GM18867 (cell line): ENCODE data around the gene TWF2.

Experiments used
- ATAC-seq: cut with Tn5 transposase; IDR thresholded peaks from one replicate; pipeline ENCODE4 v1.9.1; 2021; ENCODE audit warnings: mild to moderate bottlenecking, moderate library complexity; ENCODE audit not compliant: unreplicated experiment

Gene TWF2

DNA sequence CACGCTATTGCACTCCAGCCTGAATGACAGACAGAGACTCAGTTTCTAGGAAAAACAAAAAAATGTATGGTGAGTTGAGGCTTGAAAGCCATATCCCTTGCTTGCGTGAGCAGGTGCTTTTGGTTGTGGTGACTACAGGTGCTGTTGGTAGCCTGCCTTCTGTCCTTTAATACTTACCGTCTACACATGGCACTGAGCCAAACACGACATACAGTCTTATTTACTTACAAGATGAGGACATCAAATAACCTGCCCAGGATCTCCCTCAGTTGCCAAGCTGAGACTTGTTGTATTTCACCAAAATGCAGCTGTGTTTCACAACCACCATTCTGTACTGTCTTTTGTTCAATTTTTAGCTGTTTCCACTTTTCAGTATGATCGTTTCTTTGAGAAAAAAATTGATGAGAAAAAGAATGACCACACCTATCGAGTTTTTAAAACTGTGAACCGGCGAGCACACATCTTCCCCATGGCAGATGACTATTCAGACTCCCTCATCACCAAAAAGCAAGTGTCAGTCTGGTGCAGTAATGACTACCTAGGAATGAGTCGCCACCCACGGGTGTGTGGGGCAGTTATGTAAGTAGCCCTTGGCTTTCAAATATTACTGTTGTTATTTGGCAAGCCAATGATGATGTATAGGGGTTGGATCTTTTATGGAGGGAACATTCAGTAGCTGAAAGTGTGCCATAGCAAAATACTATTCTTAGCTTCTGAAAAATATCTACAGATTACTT is 34.5 kb downstream of the TWF2 start:
- ATAC-seq: no peak

DNA sequence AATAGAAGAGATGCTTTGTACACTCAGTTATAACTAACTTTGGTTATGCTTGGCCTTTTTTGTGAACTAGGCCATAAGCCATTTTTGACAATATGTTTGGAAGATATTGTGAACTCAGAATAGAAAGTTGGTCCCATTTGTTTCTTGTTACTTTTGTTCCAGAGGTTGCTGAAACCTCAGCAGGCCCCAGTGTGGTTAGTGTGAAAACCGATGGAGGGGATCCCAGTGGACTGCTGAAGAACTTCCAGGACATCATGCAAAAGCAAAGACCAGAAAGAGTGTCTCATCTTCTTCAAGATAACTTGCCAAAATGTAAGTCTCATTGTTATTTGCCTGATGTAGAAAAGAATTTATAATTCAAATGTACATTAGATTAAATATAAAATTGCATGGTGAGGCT is 35.3 kb downstream of the TWF2 start:
- no peak for ATAC-seq

DNA sequence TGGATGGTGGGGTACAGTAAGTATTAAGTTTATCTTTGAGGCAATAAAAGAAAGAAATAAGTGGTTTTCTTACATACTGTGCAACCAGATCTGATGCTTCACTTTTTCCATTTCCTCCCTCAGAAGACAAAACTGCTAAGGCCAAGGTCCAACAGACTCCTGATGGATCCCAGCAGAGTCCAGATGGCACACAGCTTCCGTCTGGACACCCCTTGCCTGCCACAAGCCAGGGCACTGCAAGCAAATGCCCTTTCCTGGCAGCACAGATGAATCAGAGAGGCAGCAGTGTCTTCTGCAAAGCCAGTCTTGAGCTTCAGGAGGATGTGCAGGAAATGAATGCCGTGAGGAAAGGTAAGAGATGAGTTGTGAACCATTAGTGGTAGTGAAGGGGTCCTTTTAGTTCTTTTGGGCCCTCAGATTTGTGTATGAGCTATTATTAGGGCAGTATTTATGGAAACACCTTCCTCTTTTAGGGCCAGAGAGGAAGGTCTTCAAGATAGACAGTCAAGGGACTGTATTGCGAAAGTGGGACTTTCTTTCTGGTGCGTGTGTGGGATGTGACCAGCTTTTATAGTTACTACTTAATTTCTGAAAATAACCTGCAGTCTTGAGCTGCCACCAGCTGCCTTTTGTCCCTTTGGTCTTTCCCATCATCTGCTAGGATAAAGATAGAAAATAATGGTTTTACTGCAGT is 36.4 kb downstream of the TWF2 start:
- no peak for ATAC-seq

DNA sequence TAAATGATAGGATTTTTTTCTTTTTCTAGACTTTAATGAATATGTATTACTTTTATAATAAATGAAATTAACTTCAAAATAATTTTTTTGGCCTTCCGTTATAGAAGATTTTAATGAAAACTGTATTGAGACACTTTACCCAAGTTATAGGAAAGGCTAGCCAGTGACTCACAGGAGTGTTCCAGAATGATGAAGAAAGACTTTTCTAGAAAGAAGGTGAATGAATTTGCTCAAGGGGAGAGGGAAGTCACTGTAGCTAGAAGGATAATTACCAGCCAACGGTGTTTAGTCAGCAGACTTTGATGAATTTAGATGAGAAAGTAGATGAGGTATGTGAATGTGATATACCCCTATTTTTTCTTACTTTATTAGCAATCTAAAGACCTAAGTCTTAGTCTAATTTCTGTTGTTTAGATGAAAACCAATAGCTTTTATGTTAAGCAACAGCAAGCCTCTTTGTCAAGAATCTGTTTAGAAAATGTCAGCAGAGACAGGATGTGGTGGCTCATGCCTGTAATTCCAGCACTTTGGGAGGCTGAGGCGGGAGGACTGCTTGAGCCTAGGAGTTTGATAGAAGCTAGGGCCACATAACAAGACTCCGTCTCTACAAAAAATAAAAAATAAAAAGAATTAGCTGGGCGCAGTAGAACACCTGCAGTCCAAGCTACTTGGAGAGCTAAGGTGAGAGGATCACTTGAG is 37.8 kb downstream of the TWF2 start:
- ATAC-seq: no peak

DNA sequence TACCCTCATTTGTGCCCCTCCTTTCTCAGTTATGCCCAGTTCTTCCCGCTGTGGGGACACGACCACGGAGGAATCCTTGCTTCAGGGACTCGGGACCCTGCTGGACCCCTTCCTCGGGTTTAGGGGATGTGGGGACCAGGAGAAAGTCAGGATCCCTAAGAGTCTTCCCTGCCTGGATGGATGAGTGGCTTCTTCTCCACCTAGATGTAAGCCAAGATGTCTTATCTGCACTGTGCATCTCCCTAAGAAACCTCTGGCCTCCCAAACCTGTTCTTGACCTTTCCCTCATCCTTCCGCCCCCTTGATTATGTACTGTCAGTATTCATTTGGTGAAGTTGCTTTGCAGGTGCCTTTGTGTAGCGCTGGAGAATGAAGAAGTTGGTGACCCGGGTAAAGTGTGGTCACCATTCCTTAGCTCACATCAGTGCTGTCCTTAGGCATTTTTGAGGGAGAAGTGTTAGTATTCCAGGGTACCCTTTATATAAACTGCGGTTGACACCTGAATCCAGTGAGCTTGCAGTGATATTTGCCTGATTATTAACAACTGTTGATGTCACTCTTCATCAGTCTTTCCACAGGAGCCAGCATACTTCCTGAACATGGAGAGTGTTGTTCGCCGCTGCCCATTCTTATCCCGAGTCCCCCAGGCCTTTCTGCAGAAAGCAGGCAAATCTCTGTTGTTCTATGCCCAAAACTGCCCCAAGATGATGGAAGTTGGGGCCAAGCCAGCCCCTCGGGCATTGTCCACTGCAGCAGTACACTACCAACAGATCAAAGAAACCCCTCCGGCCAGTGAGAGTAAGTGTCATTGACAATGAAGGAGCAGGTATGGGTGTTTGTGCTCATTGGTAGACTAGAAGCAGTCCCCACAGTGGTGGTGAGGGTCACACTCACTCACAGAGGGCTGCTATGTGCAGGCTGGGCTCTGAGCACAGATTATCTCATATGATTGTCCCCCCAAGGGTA is 40.0 kb downstream of the TWF2 start:
- no peak for ATAC-seq

DNA sequence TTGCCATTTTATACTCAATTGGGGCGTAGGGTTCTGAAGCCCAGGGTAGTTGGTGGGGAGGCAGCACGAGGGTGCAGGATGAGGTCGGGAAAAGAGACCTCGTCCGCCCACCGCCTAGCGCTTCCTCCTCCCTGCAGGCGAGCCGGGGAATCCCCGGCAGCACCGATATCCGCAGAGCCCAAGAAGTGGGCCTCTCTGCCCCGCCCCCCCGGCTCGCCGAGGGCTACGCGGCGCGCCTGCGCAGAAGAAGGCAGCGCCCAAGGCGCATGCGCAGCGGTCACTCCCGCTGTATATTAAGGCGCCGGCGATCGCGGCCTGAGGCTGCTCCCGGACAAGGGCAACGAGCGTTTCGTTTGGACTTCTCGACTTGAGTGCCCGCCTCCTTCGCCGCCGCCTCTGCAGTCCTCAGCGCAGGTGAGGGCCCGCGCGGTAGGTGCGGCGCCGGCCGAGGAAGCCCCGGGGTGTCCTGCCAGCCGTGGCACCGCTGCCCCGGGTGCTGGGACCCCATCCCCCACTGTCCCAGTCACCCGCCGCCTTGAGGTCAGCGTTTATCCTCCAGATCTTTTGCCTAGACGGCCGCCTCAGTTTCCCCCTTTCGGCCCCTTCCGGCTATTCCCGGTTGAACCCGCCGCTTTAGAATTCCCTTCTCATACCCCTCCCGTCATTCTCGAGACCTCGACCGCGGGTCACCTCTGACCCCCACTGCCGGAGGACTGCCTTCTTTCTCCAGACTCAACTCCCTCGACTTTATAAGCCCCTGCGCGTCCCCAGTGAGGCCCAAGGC is 40.9 kb downstream of the TWF2 start, which contains the start of gene ALAS1:
ALAS1 (plus strand) TSS at position 319 of the 784 bp plus-strand sequence. CDS start 1,082 bp downstream, outside the sequence.
- peak; percentile 82 for ATAC-seq

DNA sequence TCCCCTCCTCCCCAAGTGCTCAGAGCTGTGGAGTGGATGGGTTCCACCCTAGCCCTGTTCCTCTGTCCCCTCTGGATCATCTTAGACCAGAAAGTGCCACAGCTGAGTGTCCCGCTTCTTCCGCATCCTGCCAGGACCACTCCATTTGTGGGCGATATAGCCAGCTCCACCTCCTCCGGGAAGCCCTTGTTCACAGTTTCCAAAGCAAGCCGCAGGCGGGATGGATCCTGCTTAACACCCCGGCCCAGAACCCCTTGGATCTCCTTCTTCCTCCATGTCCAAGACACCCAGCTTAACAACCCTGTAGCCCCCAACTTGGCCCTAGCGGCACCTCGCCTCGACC is 41.5 kb downstream of the TWF2 start:
- no peak for ATAC-seq

DNA sequence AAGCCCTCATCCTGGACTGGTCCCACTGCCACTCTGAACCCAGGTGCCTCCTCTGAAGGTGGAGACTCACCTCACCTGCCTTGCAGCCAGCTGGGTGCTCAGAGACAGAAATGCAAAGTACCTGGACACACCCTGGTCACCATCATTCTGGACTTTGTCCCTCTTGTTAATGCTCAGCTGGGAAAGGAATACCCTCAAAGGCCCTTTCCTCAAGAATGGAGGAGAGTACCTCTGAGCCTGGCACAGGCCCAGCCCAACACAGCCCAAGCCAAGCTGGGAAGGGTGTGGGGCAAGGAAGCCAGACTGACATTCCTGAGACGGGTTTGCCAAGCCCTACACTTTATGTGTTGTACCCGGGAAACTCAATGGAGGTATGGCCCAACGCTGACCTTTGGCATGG is 42.0 kb downstream of the TWF2 start:
- ATAC-seq: no peak

DNA sequence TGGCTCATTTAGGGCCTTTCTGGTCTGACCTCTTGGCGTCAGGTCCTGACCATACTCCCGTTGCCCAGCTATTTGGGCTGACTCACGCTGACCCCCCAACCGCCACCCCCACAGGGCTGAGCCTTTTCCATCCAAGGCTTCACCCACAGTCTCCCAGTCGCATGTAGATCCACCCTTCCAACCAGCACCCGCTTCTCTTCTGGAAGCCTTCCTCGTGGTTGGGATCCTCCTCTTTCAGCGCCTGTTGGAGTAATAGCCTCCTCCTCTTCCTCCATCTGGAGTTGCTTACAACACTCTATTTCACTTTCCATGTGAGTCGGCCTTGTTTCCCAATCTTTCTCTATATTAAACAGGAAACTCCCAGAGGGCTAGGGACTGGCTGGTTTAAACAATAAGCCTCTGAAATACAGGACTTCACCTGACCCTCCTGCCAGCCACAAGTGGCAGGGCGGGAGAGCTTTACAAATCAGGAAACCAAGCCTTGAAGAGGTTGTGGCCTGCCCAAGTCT is 43.1 kb downstream of the TWF2 start:
- no peak for ATAC-seq

DNA sequence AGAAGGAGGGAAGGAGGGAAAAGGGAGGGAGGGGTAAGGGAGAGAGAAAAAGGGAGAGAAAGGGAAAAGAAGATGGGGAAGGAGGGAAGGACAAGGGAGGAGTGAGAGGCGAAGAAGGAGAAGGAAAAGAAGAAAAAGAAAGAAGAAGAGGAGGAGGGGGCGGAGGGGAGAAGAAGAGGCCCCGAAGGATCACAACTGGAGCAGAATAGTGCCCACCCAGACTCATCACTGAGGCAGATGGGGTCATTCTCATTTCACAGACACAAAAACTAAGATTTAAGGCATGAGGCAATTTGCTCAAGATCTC is 43.7 kb downstream of the TWF2 start:
- ATAC-seq: no peak

DNA sequence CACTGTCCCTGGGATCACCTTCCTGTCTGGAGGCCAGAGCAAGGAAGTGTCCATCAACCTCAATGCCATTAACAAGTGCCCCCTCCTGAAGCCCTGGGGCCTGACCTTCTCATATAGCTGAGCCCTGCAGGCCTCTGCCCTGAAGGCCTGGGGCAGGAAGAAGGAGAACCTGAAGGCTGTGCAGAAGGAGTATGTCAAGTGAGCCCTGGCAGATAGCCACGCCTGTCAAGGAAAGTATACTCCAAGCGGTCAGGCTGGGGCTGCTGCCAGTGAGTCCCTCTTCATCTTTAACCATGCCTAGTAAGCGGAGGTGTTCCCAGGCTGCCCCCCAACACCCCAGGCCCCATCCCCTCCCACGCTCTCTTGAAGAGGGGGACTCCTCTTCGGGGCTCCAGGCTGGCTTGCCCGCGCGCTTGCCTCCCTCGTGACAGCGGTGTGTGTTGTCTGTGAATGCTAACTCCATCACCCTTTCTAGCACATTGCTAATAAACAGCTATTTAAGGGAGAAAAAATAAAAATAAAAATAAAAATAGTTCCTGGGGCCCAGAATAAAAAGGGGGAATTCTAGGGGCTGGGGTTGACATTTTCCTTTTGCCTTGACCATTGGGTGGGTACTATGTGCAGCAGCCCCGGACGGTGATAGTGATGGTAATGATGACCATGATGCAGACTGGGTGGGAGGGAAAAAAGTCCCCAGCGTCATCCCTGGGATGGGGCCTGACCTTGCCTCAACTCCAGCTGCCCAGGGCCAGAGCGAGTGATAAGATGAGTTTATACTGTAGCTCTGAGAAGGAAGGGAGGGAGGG is 44.3 kb downstream of the TWF2 start:
- ATAC-seq: no peak

DNA sequence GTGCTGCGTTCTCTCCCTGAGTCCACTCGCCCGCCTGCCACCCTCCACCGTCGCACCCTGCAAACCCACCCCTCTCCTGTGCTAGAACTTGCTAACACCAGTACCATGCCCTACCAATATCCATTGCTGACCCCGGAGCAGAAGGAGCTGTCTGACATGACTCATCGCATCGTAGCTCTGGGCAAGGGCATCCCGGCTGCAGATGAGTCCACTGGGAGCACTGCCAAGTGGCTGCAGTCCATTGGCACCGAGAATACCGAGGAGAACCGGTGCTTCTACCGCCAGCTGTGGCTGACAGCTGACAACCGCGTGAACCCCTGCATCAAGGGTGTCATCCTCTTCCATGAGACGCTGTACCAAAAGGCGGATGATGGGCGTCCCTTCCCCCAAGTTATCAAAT is 45.9 kb downstream of the TWF2 start:
- ATAC-seq: no peak

DNA sequence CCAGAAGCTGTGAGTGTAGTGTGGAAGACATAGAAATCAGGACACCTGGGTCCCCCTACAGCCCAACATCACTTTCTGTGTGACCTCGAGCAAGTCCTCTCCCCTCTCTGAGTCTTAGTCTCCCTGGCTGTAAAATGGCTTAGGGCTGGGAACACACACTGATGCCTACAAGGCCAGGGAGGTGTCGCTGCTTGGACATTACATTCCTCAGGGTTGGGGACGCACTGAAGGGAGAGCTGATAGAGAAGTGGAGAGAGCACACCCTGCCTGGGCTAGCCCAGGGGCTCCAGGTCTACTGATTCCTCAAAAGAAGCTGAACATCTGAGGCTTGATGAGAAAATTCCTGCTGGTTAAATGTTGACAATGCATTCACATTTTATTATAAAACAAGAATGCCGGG is 47.3 kb downstream of the TWF2 start:
- ATAC-seq: no peak

DNA sequence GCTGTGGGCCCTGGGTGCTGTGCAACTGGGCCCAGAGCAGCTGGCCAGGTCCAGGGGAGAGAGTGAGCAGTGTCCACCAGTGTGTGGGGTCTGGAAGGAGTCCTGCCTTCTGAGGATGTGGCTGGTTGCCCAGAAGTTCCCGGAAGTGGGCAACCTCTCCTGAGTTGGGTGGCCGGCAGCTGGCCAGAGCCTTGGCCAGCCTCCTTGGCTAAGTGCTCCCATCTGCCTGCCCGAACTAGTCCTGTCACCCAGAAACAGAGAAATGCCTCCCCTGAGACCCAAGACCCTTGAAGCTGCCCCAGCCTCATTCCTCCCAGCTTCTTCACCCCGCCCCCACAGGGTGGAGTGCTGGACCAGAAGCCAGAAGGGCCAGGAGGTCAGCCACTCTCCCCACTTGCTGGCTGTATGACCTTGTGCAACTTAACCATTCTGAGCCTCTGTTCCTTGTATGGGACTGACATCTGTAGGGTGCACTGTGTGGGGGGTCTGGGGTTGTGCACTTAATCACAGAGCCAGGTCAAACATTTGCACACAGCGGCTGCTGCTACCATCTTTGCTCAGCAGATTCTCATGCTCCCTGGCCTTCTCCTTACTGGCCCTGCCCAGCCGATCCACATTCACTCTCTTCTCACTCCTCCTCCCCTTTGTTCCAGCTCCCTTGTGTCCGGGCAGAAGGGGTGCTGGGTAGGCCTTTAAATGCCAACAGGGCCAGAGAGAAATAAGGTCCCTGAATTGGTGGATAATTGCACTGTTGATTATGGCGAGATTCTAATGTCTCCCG is 48.5 kb downstream of the TWF2 start:
- no peak for ATAC-seq

DNA sequence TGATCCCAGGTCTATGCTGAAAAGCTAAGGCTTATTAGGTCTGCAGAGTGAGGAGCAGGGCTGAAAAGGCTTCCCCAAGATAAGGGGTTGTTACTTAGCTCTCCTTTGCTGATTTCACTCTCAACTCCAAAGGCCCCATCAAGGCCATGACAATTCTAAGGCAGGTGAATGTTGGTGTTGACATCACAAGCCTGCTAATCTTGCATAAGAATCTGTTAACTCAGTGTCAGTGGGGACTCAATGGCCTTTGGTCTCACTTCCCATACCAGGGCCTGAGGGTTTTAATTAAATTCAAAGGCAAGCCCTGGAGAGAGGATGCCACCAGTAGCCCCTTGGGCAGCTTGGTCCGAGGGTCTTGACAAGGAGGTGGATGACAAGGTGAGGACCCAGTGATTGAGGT is 50.4 kb downstream of the TWF2 start:
- no peak for ATAC-seq

DNA sequence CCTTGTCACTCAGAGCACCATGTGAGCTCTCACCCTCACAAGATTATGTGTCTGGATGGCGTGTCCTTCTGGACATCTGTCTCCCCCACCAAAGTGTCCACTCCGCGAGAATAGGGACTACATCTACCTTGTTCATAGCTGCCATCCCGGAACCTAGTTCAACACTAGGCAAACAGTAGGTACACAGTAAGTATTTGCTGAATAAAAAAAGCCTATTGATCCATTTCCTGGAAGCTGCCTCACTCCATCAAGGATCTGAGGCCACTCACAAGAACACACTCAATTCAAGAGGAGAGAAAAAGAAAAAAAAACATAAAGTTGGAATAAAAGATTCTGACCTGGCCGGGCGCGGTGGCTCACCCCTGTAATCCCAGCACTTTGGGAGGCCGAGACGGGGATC is 52.2 kb downstream of the TWF2 start:
- no peak for ATAC-seq

DNA sequence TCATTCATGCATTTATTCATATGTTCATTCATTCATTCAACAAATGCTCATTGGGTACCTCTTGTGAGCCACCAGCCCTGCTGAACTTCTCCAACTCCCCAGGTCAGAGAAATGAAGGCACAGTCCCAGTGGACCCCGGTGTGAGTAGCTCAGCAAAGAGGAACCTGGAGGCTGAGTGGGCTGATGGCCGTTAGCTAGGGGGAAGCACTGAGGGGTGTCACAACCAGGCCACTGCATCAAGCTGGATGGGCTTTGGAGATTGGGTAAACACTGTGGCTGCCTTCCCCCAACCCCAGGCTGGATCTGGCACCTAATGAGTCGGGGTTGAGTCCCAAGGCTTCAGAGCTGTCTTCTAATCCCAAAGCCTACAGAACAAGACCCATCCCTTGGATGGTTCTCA is 53.1 kb downstream of the TWF2 start:
- no peak for ATAC-seq

DNA sequence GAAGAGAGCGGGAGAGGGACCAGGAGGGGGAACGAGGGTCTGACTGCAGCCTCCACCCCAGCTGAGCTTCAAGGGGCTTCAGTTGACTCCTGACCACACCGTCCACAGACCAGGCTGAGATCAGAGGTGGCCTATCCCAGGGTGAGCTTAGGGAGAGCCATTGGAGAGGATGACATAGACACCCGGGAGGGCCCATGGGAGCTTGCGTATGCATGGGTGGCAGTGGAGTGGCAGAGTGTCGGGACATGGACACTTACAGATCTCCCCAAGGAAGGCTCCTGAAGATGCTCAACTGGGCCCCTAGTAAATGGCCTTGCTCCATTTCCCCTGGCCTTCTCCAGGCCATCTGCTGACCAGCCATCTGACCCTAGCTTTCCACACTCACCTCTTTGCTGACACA is 53.6 kb downstream of the TWF2 start:
- no peak for ATAC-seq

DNA sequence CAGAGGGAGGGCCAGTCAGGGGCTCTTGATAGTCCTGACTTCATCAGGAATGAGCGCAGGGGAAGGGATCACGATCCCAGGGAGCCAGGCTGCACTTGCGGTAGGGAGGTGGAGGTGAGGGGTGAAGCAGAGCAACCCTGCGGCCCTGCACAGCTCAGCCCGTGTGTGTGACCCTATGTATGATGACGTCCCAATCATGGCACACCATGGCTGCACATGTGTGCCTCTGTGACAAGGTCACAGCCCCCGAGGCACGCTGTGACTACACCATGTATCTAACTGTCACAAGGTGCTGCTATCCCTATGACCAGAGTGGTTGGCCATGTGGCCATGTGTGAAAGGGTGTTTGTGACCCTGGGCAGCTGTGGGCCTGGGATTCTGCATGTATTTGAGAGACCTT is 54.3 kb downstream of the TWF2 start:
- ATAC-seq: no peak
